HepG2 (cell line): ENCODE measurements around the gene TMEM219.

Source experiments
- CTCF ChIP-seq: sonication (generic); formaldehyde crosslinking; IDR thresholded peaks from 2 replicates; pipeline ENCODE4 v1.5.0; 2020; ENCODE audit warnings: mild to moderate bottlenecking, missing genetic modification reagents, moderate library complexity
- TFAP4 ChIP-seq: sonication (generic); IDR thresholded peaks from 2 replicates; pipeline ENCODE4 v1.6.1; 2016; ENCODE audit warnings: low read depth, borderline replicate concordance
- ZNF572 ChIP-seq: sonication (generic); formaldehyde crosslinking; IDR thresholded peaks from 2 replicates; pipeline ENCODE4 v1.5.1; 2020; ENCODE audit warnings: mild to moderate bottlenecking, missing genetic modification reagents
- ZNF674 ChIP-seq: sonication (generic); formaldehyde crosslinking; IDR thresholded peaks from 2 replicates; pipeline ENCODE4 v1.5.0; 2020; ENCODE audit warnings: low read depth, mild to moderate bottlenecking, missing genetic modification reagents
- TF ChIP-seq, protein P1 (sequence below), 2 experiments: IDR thresholded peaks; 2 replicates each; pipeline ENCODE4 v1.6.1; 2011 to 2012; ENCODE audit warnings: low read length in 2 of 2, borderline replicate concordance in 1 of 2, low read depth in 1 of 2, mild to moderate bottlenecking in 1 of 2, moderate library complexity in 1 of 2

DNA sequence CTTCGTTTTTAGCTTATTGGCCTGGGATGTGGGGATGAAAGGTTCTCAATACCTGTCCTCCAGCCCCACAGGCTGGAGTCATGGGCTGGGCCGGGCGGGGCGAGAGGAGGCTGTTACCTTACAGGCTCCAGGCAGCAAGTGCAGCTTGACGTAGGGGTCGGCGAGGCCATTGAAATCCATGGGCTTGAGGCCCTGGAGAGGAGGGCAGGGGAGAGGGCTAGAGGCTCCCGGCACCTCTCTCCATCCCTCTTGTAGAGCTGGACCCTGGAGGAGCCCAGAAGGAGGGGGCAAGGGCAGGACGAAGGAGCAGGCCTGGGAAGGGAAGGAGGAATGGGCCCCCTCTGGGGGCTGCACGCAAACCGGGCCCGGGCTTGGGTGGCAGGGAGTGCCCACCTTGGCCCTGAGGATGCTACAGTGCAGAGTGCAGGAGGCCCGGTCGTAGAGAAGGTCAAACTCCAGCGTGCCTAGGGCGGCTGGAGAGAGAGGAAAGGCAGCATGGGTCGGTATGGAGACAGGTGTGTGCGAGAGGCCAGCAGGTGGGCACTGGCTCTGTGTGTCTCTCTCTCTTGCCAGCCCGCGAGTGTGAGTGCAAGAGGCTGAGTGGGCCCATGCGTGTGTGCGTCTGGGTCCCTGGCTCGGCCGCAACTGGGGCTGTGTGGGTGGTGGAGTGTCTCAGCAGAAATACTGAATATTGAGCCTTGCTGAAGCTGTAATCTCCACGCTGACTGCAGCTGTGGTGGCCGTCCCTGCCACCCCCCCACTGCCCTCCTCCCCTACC lies 47.4 kb downstream of the TMEM219 start:
- TF ChIP-seq ZNF674 (CRISPR knock-in tag) (no peak), TFAP4 (no peak), CTCF (CRISPR knock-in tag) (no peak), ZNF572 (CRISPR knock-in tag) (no peak)
- TF ChIP-seq, protein P1, sequence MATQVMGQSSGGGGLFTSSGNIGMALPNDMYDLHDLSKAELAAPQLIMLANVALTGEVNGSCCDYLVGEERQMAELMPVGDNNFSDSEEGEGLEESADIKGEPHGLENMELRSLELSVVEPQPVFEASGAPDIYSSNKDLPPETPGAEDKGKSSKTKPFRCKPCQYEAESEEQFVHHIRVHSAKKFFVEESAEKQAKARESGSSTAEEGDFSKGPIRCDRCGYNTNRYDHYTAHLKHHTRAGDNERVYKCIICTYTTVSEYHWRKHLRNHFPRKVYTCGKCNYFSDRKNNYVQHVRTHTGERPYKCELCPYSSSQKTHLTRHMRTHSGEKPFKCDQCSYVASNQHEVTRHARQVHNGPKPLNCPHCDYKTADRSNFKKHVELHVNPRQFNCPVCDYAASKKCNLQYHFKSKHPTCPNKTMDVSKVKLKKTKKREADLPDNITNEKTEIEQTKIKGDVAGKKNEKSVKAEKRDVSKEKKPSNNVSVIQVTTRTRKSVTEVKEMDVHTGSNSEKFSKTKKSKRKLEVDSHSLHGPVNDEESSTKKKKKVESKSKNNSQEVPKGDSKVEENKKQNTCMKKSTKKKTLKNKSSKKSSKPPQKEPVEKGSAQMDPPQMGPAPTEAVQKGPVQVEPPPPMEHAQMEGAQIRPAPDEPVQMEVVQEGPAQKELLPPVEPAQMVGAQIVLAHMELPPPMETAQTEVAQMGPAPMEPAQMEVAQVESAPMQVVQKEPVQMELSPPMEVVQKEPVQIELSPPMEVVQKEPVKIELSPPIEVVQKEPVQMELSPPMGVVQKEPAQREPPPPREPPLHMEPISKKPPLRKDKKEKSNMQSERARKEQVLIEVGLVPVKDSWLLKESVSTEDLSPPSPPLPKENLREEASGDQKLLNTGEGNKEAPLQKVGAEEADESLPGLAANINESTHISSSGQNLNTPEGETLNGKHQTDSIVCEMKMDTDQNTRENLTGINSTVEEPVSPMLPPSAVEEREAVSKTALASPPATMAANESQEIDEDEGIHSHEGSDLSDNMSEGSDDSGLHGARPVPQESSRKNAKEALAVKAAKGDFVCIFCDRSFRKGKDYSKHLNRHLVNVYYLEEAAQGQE (IDR thresholded peaks at IDR 0.05; ENCODE audit: borderline replicate concordance in 1 of 2, low read depth in 1 of 2, low read length in 2 of 2): no peak
